Breast epithelium (tissue), 4 donors: ENCODE data around the gene CASKIN1. TPM values are rescaled to one million over a fixed set of nuclear protein-coding genes. Genes with fewer than 3 reads are reported as not detected.
A peak's percentile ranks its signal among the peaks of the same experiment; 100 is the strongest.

ENCODE experiments used
- DNase-seq, 2 donors: peaks; one replicate each; pipeline ENCODE4 v3.0.0-alpha.2; 2019; ENCODE audit warnings: low spot score in 2 of 2
- H3K27ac ChIP-seq, 2 donors: fragments of 200-600 bp; sonication (generic) in 1 of 2; one replicate each; pipeline ENCODE4 v1.5.1; 2016 to 2019; ENCODE audit warnings: mild to moderate bottlenecking in 1 of 2
- H3K27me3 ChIP-seq, 2 donors: fragments of 200-600 bp; sonication (generic) in 1 of 2; one replicate each; pipeline versions ENCODE4 v1.5.1 to v1.6.0; 2017 to 2019; ENCODE audit warnings: control low read depth in 1 of 2, mild to moderate bottlenecking in 1 of 2
- H3K36me3 ChIP-seq: fragments of 200-600 bp; one replicate; pipeline ENCODE4 v1.5.1; 2019
- H3K4me1 ChIP-seq, 2 donors: fragments of 200-600 bp; sonication (generic); one replicate each; pipeline ENCODE4 v1.5.1; 2016 to 2019; ENCODE audit warnings: control low read depth in 1 of 2
- H3K4me3 ChIP-seq, 3 donors: fragments of 200-600 bp; sonication (generic); 1 replicate in 2 of 3; 2 replicates in 1 of 3; pipeline ENCODE4 v1.5.1; 2016 to 2019; ENCODE audit warnings: mild to moderate bottlenecking in 3 of 3, moderate library complexity in 2 of 3
- H3K9me3 ChIP-seq, 2 donors: fragments of 200-600 bp; sonication (generic) in 1 of 2; one replicate each; pipeline ENCODE4 v1.5.1; 2016 to 2019; ENCODE audit warnings: control low read depth in 1 of 2
- CTCF ChIP-seq, 3 donors: fragments of 450-650 bp; IDR thresholded peaks; one replicate each; pipeline ENCODE4 v1.5.1; 2016 to 2017; ENCODE audit warnings: antibody characterized with exemption in 3 of 3, mild to moderate bottlenecking in 3 of 3, moderate library complexity in 3 of 3
- POLR2A ChIP-seq: fragments of 450-650 bp; IDR thresholded peaks from one replicate; pipeline ENCODE4 v1.6.1; 2016; ENCODE audit warnings: antibody characterized with exemption, mild to moderate bottlenecking, moderate library complexity
- POLR2AphosphoS5 ChIP-seq, 3 donors: sonication (generic); formaldehyde crosslinking; IDR thresholded peaks; one replicate each; pipeline ENCODE4 v1.6.1; 2017; ENCODE audit warnings: antibody characterized with exemption in 3 of 3
- intact Hi-C: fragments of 100-400 bp; cut with DNase I; formaldehyde crosslinking; loops from one replicate; pipeline ENCODE4 v1.15.1; 2023; ENCODE audit warnings: low total_unique reads
- total RNA-seq, 3 donors: library from RNA; depleted of rRNA; stranded (reverse); fragments of >200 nt; gene quantifications; one replicate each; pipeline ENCODE4 v1.1.0, GENCODE V29; 2016

Gene CASKIN1
- total RNA-seq, 3 donors from 2014 or later, result 0.33 to 0.44 TPM; not detected in 1

GRCh38 chr16:2208772-2209171 is 12.4 kb upstream of the CASKIN1 start:
- no peaks in the 10 kb centered on the region for H3K27me3 ChIP-seq
- no peaks in the 10 kb centered on the region for H3K9me3 ChIP-seq
- H3K36me3 ChIP-seq, result no peaks in the 10 kb centered on the region
- no peak for DNase-seq
- TF ChIP-seq POLR2A (no peak), POLR2AphosphoS5 (IDR thresholded peaks at IDR 0.05) (no peak), CTCF (IDR thresholded peaks at IDR 0.05) (no peak)
- no peak overlapping the region for H3K4me3 ChIP-seq
- intact Hi-C loops, result no loop called here
- H3K4me1 ChIP-seq, result peaks cover 16 to 33% of the 10 kb centered on the region in 2 donors
- no peak overlapping the region for H3K27ac ChIP-seq

DNA sequence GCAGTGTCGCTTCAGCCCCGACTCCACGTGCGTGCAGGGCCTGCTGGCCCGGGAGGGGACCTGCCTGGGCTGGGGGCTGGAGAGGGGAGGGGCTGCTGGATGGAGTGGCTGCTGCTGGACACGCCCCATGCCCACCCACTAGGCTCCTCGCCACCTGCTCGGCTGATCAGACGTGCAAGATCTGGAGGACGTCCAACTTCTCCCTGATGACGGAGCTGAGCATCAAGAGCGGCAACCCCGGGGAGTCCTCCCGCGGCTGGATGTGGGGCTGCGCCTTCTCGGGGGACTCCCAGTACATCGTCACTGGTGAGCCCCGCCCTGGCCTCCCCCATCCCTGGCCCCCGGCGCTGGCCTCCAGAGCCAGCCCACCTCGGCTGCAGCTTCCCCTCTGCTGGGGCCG is 11.9 kb upstream of the CASKIN1 start:
- TF ChIP-seq POLR2AphosphoS5 (IDR thresholded peaks at IDR 0.05), result no peak
- TF ChIP-seq POLR2A, result no peak
- TF ChIP-seq CTCF (IDR thresholded peaks at IDR 0.05), result no peak
- Histone ChIP-seq H3K9me3 (no peaks in the 10 kb centered on the region), H3K4me1 (peaks cover 13 to 28% of the 10 kb centered on the region in 2 donors), H3K27ac (no peak overlapping the region), H3K4me3 (no peak overlapping the region), H3K27me3 (no peaks in the 10 kb centered on the region), H3K36me3 (no peaks in the 10 kb centered on the region)
- intact Hi-C loops, result no loop called here
- no peak for DNase-seq

DNA sequence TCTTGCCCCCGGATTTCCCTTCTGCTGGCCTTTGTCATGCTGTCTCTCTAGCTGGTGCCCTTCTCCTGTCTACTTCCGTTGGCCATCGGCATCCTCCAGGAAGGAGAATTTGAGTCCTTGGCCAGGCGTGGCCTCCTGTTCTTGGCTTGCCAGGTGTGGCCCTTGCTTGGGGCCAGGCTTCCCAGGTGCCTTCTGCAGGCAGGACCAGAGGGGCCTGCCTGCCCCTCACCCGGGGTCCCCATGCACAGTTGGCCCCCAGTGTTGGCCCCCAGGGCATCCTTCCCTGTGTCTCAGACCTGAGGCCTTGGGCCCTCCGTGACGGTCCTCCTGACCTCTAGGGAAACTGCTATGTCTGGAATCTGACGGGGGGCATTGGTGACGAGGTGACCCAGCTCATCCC is 11.5 kb upstream of the CASKIN1 start:
- Histone ChIP-seq H3K27ac (no peak overlapping the region), H3K36me3 (no peaks in the 10 kb centered on the region), H3K27me3 (no peaks in the 10 kb centered on the region), H3K4me3 (no peak overlapping the region), H3K9me3 (no peaks in the 10 kb centered on the region), H3K4me1 (peaks cover 12 to 24% of the 10 kb centered on the region in 2 donors)
- DNase-seq, result no peak
- no peak for TF ChIP-seq POLR2A
- no peak for TF ChIP-seq CTCF (IDR thresholded peaks at IDR 0.05)
- TF ChIP-seq POLR2AphosphoS5 (IDR thresholded peaks at IDR 0.05), result no peak
- intact Hi-C loops, result no loop called here

GRCh38 chr16:2206780-2207433 is 10.5 kb upstream of the CASKIN1 start:
- peak overlapping the region in 1 of 2 donors; percentile 99 for H3K27ac ChIP-seq
- TF ChIP-seq POLR2AphosphoS5 (IDR thresholded peaks at IDR 0.05) (no peak), CTCF (IDR thresholded peaks at IDR 0.05) (no peak), POLR2A (no peak)
- no peaks in the 10 kb centered on the region for H3K36me3 ChIP-seq
- intact Hi-C loops, result no loop called here
- H3K4me1 ChIP-seq, result peaks cover 8 to 14% of the 10 kb centered on the region in 2 donors
- peak overlapping the region in 1 of 3 donors; percentile 80 for H3K4me3 ChIP-seq
- no peaks in the 10 kb centered on the region for H3K27me3 ChIP-seq
- no peaks in the 10 kb centered on the region for H3K9me3 ChIP-seq
- no peak for DNase-seq

DNA sequence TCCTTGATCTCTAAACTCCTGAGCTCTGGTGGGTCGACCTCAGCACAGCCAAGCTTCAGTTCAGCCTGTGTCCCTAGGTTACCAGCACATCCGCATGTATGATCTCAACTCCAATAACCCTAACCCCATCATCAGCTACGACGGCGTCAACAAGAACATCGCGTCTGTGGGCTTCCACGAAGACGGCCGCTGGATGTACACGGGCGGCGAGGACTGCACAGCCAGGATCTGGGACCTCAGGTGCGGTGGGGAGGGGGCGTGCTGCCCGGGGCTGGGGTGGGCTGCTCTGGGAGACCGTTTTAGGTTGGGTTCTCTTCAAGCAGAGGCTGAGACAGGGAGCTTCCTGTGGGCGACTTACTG is 10.0 kb upstream of the CASKIN1 start:
- Histone ChIP-seq H3K4me1 (peaks cover 8 to 10% of the 10 kb centered on the region in 2 donors), H3K27ac (peak overlapping the region; percentile 91 to 99), H3K36me3 (no peaks in the 10 kb centered on the region), H3K27me3 (no peaks in the 10 kb centered on the region), H3K9me3 (no peaks in the 10 kb centered on the region), H3K4me3 (peak overlapping the region in 2 of 3 donors; percentile 62 to 80)
- intact Hi-C loops, result no loop called here
- TF ChIP-seq POLR2AphosphoS5 (IDR thresholded peaks at IDR 0.05) (no peak), CTCF (IDR thresholded peaks at IDR 0.05) (no peak), POLR2A (no peak)
- DNase-seq, result no peak
